ENCODE data around the gene CCBE1.

- TF ChIP-seq CTCF (conservative IDR thresholded peaks at IDR 0.05) (no peak), ZFX (IDR thresholded peaks at IDR 0.05) (no peak)
Observed at GRCh38 chr18:59649591-59649990, 47.6 kb downstream of the CCBE1 start.

All from C4-2B (cell line).